Umbilical cord (tissue), 2 donors: ENCODE results near the gene CRYZL1. TPM values are rescaled to one million over a fixed set of nuclear protein-coding genes. Genes with fewer than 3 reads are reported as not detected.

Source experiments
- DNase-seq: peaks from one replicate; pipeline ENCODE4 v3.0.0-alpha.2; 2015; ENCODE audit warnings: low spot score
- total RNA-seq: library from RNA; depleted of rRNA; stranded (reverse); fragments of >200 nt; gene quantifications from one replicate; pipeline ENCODE4 v1.2.3, GENCODE V29; 2014; ENCODE audit warnings: low replicate concordance; ENCODE audit not compliant: insufficient read depth

CRYZL1 gene
- total RNA-seq, 1 donor from 2014 or later: 58.3 TPM

DNA sequence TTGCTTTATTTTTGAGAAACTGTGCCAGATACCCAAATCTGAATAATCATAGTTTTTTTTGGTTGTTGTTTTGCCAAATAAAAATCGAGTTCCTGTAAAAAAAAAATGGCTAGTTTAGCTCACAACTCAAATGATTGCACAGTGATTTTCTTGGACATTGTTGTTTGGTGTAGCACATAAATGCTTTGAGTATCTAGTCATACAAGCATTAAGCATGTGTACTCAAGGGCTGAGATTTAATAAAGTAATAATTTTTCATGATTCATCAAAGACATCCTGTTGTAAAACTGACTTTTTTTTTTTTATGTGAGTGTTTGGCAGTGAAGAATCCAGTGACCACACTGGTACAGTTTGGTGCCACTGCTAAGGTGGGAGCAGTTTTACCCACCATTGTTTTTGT is 19.6 kb upstream of the CRYZL1 start:
- no peak for DNase-seq

DNA sequence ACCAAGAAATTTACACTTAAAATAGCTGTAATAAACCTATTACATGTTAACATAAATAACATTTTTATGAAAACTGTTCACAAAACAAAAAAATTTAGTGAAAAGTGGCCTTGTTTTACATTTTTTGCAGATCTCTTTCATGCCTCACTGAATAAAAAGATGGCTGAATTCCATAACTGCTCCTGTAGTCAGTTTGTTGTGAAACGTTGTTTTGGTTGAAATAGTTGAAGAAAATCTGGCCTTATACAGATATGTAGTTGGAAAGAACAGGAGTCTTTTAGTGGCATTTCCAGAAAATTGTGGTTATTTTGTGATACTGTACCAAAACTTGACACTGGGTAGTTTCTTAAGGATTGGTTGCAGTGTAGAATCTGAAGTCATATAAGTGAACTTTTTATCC is 18.9 kb upstream of the CRYZL1 start:
- no peak for DNase-seq

DNA sequence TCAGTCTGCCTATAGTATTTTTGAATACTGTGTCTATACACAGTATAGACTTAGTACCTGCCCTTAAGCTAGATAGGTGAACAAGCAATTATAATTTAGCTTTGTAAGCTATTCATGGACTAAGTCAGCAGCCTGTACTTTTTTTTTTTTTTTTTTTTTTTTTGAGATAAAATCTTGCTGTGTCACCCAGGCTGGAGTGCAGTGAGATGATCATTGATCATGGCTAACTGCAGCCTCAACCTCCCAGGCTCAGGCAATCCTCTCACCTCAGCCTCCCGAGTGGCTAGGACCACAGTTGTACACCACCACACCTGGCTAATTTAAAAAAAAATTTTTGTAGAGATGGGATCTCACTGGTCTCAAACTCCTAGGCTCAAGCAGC is 18.0 kb upstream of the CRYZL1 start:
- no peak for DNase-seq

DNA sequence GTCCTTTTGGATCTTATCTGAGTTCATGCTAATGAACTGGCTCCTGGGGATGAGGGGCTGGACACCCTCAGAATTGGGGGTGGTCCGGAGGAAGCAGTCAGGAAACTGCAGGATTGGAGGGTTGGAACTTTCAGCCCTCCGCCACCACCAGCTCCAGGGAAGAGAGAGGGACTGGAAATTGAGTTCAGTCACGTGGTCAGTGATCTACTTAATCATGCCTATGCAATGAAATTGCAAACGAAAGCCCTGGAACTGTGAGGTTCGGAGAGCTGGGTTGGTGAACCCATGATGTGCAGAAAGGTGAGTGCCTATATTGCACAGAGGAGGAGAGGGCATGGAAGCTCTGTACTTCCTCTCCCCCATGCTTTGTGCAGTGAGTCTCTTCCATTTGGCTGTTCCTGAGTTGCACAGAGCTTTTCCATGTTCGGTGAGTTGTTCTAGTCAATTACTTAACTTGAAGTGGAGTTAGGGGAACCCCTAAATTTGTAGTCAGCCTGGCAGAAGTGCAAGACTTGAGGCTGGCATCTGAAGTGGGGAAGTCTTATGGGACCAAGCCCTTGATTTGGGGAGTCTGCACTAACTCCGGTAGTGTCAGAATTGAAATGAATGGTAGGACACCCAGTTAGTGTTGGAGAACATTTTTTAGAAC is 17.5 kb upstream of the CRYZL1 start:
- no peak for DNase-seq

DNA sequence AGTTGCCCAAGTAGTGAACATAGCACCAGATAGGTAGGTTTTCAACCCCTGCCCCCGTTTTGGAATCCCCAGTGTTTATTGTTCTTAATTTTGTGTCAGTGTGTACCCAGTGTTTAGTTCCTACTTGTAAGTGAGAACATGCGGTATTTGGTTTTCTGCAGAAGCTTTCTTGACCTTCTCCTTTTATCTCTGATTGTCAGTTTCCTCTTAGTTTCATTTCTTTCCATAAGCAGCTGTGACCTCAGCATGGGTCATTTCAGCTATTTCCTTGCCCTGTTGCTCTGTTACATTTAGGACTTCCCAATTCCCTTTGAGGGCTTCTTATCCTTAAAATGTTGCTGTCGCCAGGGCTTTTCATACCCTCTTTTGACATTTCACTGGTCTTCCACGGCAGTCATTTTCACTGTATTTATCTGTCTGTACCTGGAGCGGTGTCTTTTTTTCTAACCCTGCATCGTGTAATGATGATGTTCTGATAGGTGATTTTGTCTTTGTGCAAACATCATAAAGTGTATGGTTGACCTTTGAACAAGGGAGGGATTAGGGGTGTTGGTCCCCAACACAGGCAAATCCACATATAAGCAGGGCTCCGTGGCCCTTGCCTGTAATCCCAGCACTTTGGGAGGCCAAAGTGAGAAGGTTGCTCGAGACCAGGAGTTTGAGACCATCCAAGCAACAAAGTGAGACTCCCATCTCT is 15.7 kb upstream of the CRYZL1 start:
- DNase-seq: no peak

DNA sequence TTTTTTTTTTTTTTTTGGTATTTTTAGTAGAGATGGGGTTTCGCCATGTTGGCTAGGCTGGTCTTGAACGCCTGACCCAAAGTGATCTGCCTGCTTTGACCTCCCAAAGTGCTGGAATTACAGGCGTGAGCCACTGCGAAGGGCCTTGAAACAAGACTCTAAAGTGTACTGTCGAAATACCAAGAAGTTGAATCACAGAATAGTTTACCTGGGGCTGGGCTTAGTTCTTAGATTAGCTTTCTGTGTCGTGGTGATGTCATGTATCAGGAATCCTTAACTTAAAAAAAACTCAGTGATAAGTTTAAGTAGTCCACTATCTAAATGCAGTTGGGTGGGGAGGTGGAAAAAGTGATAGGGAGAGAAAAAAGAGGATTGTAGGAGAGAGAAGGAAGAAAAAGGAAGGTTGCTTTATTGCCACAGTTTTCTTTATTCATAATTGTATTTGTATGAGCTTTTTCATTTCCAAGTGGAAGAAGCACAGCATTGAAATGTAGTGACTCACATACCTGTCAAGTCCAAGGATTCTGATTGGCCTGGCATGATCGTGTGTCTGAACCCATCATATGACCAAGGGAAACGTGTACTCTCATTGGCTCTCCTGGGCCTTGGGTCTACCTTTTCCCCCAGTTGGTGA is 14.2 kb upstream of the CRYZL1 start:
- DNase-seq: peak; percentile 82

DNA sequence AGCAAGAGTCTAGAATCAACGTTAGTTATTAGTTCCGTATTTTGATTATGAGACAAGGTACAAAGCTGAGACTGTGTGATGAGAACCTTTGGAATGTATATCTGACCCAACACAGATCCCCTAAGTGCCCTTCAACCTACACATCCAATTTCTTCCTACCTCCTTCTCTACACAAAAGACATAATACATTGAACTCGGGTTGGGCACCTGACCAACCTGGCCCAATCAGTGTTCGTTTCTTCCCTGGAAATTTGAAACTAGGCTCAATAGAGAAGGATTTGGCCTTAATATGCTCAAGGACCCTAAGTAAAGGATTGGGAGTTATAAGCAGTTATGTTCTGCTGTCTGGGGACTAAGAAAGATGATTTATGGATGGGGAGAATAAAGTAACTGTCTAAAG is 12.9 kb upstream of the CRYZL1 start:
- no peak for DNase-seq

DNA sequence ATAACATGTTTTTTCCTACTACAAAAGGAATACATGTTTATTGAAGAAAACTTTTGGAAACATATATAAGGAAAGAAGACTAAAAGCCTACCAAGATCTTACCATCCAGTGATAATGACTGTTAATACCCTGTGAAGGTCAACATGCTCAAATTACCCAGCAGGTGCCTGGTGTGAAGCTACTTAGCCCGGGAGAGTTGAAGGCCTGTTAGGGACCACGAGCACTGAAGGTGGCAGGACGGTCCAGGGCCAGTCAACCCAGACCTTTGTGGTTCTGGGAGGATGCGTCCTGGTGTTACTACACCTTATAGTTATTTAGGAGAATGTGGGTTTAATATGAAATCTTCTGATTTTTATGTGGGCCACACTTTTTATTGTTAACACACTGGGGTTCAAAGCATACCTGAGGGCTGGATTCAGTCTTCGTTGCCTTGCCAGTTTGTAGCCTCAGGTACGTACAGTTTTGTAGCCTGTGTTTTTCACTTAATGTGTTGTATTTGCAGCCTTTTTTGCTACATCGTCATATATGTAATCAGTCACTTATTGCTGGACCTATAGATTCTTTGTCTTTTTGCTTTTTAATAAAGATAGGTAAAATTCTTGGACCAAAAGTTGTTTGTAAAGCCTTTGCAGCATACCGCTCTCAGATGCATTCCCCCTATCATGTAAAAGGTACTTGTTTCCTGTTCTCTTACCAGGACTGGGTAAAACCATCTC is 10.6 kb upstream of the CRYZL1 start:
- no peak for DNase-seq

DNA sequence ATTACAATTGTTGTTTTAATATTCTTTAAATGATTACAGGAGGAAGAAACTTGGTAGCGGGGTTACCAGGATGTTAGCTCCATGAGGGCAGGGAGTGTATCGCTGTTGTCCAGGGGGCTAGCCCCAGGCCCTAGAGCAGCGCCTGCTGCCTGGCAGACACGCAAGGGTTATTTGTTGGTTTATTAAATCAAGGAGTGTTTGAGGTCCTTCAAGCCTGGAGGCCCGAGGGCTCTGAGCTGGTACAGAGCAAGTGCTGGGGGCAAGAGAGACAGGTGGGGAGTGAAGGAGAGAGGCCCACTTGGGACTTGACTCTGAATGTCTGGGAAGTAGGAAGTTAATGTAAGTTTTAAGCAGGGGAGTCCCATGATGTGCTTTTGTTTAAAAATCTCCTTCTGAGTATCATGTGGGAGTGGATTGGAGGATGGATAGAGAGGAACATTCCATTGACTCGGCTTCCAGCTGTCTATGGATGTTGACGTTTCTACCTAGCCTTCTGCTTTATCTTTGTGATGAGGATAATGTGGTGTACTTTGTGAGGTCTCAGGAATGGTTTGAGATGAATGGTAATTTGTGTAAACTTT is 9.5 kb upstream of the CRYZL1 start:
- DNase-seq: no peak

DNA sequence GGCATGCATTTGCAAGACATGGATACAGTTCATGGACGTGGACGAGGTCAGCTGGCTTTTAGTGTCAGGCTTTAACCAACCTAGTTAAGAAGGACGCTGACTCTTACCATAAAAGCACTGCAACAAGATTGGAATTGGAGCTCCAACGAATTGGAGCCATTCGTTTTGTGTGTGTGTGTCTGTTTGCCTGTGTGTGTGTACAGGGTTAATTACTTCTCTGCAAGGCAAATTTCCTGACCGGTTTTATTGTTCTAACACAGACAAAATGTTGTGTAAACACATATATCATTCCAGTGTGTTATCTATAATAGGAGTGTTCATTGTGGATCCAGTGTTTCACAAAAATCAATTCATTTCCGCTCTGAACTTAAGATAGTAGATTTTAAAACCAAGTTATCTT is 8.7 kb upstream of the CRYZL1 start:
- DNase-seq: no peak

DNA sequence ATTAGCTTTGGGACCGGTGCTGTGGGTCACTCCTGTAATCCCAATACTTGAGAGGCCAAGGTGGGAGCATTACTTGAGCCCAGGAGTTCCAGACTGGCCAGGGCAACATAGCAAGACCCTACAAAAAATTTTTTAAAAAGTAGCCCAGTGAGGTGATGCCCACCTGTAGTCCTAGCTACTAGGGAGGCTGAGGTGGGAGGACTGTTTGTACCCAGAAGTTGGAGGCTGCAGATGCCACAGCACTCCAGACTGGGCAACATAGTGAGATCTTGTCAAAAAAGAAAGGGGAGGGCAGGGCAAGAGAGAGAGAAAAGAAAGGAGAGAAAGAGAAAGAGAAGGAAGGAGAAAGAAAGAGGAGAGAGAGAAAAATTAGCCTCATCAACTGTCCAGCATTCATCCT is 7.0 kb upstream of the CRYZL1 start:
- no peak for DNase-seq

DNA sequence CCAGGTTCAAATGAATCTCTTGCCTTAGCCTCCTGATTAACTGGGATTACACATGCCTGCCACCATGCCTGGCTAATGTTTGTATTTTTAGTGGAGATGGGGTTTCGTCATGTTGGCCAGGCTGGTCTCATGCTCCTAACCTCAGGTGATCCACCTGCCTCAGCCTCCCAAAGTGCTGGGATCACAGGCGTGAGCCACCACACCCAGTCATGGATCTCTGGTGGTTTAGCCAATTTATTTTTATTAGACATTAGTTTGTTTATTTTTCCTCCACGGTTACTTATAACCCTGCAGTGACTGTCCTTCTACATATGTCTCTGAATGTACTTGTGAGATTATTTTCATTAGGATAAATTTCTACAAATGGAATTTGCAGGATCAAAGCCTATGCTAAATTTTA is 6.0 kb upstream of the CRYZL1 start:
- no peak for DNase-seq

DNA sequence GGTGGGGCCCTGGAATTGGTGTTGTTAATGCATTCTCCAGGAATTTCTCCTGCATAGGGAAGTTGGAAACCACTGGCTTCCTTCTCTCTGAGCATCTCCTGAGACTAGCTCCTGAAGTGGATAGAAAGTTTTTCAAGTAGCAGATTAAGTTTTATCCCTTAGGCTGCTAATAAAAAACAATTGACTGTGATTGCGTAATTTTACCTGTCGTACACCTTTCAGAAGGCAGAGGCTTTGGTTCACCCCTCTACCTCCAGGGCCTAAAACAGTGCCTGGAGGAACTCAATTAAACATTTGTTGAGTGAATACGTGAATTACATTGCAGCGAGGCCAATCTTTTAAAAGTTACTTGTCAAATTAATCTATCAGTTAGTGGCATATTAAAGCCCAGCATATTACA is 4.2 kb upstream of the CRYZL1 start:
- DNase-seq: no peak

DNA sequence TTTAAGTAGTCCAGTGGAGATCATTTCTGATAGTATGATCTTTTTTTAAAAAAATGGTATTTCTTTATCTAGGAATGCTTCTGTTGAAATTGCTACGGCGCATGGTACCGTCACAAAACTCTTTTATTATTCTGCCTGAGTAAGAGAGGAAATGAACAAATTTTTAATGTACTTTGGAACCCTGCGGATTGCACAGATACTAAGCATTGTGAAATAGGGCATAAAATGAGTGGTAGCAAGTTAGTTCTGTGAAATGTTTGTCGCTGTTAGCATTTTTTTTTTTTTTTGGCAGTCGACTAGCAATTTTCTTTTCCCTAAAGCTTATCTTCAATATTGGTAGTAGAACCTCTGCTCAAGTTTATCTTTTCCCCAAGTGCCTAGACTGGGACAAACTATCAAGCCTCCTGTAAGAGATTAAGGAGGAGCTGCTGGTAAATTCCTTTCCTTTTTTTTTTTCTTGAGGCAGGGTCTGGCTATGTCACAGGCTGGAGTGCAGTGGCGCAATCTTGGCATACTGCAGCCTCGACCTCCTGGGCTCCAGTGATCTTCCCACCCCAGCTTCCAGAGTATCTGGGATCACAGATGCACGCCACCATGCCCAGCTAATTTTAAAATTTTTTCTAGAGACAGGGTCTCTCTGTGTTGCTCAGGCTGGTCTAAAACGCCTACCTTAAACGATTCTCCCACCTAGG is 3.0 kb upstream of the CRYZL1 start:
- DNase-seq: peak; percentile 65

DNA sequence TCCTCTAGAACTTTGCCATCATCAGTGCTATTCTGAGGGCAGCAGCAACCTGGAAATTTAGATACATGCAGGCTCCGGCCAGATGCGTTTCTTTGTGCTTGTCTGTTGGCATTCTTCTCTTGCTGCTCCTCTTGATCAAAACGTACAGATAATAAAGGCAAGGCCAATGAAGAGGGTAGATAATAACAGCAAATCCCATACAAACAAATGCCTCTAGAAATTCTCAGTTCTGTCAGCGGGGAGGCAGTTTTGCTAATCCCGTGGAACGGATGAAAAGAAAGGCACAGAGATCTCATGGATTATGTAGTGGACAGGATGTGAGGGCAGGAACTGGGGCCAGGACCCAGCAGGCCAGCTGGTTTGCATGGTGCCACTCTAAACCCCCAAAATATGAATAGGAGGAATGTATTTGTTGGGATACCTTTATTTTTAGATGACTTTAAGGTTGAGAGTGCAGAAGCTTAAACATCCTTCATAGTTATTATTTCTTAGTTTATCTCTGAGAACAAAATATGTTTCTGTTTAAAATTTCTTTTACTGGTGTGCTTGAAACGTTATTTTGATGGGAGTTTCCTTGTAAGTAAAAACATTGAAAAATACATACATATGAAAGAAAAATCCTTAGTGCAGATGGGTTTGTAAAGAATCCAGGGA is 2.2 kb upstream of the CRYZL1 start:
- DNase-seq: peak; percentile 60

DNA sequence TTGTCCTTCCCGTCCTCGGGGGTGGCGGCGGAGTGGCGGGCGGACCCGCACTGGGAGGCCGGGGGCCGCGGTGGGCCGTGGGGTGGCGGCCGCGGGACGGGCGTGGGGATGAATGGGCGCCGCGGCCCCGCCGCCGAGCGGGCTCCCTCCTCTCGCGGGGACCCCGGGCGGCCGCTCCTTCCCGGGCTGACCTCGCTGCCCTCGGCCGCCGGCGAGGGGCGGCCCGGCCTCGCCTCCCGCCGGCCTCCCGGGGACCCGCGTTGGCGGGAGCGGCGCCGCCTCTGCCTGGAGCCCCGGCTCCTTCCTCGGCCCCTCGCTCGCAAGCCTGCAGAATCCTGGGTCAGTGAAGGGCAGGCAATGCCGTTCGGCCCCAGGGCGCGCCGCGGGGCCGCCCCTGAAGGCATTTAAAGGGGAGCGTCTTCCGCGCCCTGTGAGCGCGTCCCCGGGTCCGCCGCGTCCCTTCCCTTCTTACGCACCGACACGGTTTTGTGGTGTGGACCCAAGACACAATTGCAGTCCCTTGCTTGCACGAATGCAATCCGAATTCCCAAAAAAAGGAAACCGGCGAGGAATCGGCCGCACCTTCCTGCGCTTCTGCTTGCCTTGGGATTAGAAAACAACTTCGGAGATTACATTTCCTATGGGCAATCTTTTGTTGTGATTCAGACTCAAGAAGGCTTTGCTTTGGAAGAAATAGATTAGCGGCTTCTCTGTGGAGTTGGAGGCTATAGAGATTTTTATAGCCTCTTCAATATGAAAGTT is 1.5 kb upstream of the CRYZL1 start:
- peak; percentile 35 for DNase-seq

DNA sequence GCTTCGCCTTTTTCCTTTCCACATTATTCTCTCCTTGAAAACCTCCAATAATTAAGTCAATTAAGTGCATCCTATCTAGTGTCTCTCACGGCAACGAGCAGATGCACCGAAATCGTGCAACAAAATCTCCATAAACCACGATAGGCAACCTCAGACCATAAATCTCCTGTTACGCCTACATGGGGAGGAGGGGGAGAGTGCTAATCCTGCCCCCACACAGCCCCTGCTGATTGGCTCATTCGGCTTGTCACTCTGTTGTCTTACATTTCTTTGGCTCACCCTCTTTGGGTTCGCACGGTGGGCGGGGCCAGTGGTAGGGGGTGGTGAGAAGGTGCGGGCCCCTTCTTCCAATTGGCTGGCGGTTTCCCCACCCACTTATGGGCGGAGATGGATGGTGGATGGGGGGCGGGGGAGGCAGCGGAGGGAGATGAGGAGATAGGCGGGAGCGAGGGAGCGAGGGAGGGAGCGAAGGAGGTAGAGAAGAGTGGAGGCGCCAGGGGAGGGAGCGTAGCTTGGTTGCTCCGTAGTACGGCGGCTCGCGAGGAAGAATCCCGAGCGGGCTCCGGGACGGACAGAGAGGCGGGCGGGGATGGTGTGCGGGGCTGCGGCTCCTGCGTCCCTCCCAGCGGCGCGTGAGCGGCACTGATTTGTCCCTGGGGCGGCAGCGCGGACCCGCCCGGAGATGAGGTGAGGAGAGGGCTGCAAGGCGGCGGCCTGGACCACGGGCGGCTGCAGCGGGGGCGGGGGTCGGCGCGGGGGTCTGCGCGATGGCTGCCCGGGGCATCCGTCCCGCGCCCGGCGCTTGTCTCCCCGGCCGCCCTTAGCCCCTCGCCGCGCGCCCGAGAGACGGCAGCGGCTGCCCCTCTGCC is 720 bp upstream of the CRYZL1 start, which contains the start of gene ITSN1:
ITSN1 (plus strand) TSS at position 475 of the 869 bp plus-strand sequence. CDS start 76,328 bp downstream, outside the sequence.
- peak; percentile 100 for DNase-seq

DNA sequence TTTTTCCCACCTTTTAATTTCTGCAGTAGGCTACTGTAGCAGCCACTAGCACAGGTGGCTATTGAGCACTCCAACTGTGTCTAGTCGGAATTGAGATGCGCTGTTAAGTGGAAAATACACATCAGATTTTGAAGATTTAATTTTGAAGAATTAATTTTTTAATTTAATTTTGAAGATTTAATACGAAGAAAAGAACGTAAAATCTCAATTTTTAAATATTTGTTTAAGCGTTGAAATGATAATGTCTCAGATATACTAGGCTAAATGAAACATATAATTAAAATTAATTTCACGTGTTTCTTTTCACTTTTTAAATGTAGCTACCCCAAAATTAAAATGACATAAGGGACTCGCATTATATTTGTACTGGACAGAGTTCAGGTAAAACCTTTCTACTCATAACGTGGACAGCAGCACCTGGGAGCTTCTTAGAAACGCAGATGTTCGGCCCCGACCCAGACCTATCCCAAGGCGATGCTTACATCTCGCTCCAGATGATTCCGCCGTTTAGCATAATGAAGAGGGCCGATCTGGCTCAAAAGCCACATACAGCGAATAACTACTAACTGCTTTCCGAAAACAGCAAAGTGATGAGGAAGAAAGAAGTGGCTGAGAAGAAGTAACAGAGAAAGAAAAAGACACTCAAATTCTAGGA is 717 bp downstream of the CRYZL1 start:
- no peak for DNase-seq

DNA sequence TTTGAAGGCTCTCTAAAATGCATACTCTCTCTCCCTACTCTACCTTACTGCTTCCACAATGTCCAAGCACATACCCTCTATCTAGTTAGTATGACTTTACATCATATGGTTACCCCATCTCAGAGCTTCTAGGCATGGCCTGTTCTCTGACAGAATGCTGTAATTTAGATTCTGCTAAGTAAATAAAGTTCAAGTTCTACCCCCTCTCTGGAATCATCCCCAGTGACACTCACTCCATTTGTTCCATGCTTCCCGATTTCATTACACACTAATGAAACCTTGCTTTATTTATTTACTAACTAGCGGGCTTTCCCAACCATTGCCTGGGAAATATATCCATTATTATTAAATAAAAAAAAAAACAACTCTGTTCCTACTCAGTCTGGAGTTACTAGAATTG is 7.3 kb downstream of the CRYZL1 start:
- no peak for DNase-seq
